ENCODE data around the gene C11orf65.

GRCh38 chr11:108414958-108415357, 52.4 kb downstream of the C11orf65 start:
- TF ChIP-seq CTCF (conservative IDR thresholded peaks at IDR 0.05; ENCODE audit: low read length) (no peak), EZH2phosphoT487 (IDR thresholded peaks at IDR 0.05; ENCODE audit: borderline replicate concordance, low read depth, low read length) (no peak)

Data from OCI-LY7 (cell line).